ENCODE measurements around the gene EIF2A.
"Not testable (repeated sequence)": the region's sequence is repeated elsewhere in the genome, so short reads cannot be mapped to it uniquely, and the experiment has no call there.

The EIF2A gene

DNA sequence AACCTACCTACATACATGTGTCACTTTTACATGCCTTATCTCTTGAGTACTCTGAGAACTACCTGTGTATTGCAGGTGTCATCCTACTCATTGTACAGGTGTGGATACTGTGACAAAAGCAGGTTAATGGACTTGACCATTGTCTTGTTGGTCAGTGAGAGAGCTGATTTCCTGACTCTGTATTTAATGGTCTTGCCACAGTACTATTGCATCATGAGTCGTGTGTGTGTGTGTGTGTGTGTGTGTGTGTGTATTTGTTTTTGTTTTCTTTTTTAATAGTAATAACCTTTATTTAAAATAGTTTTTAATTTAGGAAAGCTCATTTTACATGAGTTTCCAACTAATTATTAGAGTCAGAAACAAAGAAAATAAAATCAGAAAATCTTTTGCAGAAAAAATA lies 64.2 kb downstream of the EIF2A start:
- no peak overlapping the region for H3K27ac ChIP-seq (ENCODE audit: low read depth, low read length)
- H3K27me3 ChIP-seq (ENCODE audit: control insufficient read depth, insufficient read depth, low read length): no peaks in the 10 kb centered on the region
- no peak overlapping the region for H3K4me3 ChIP-seq (ENCODE audit: low read length)
- H3K36me3 ChIP-seq (ENCODE audit: control insufficient read depth, insufficient read depth, low read length): no peaks in the 10 kb centered on the region
- no peak overlapping the region for H3K9ac ChIP-seq (ENCODE audit: low read length)
- H3K4me1 ChIP-seq (ENCODE audit: control insufficient read depth, insufficient read depth, low read length): peaks cover under 1% of the 10 kb centered on the region

DNA sequence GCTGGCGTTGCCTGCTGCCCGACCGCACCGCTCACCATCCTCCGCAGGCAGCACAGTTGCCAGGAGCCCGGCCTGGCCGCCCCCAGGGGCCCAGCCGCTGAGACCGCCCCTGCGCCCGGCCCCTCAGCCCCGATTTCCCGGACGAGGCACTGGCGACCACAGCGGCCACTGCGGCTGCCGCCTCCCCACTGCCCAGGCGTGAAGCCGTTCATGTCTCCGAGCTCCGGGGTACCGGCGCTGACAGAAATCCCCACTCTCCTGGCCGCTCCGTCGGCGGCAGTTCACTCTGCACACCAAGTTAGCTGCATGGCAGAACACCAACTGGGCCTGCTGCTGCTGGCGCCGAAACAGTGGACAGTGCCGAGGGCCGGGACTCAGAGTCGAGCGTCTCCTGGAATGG lies 65.1 kb downstream of the EIF2A start:
- Histone ChIP-seq H3K9ac (ENCODE audit: low read length) (no peak overlapping the region), H3K4me1 (ENCODE audit: control insufficient read depth, insufficient read depth, low read length) (no peaks in the 10 kb centered on the region), H3K4me3 (ENCODE audit: low read length) (no peak overlapping the region), H3K27me3 (ENCODE audit: control insufficient read depth, insufficient read depth, low read length) (no peaks in the 10 kb centered on the region), H3K36me3 (ENCODE audit: control insufficient read depth, insufficient read depth, low read length) (no peaks in the 10 kb centered on the region), H3K27ac (ENCODE audit: low read depth, low read length) (no peak overlapping the region)

DNA sequence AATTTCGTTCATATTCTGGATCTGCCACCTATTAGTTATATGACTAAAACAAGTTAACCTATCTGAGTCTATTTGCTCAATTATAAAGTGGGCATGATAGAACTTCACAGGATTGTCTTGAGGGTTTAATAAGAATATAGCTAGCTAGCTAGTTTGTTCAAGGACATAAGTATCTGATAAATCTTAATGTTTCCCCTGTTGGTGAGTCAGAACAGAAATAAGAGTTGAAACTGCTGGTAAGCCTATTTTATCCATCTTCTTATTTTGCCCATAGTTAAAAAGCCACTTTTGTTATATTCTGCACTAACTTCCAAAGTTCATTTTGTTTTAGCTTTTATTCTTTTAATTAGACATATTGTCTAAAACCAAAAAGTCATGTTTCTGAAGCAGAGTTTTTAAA lies 65.9 kb downstream of the EIF2A start:
- H3K27ac ChIP-seq (ENCODE audit: low read depth, low read length): no peak overlapping the region
- H3K4me1 ChIP-seq (ENCODE audit: control insufficient read depth, insufficient read depth, low read length): no peaks in the 10 kb centered on the region
- no peaks in the 10 kb centered on the region for H3K27me3 ChIP-seq (ENCODE audit: control insufficient read depth, insufficient read depth, low read length)
- no peak overlapping the region for H3K9ac ChIP-seq (ENCODE audit: low read length)
- no peaks in the 10 kb centered on the region for H3K36me3 ChIP-seq (ENCODE audit: control insufficient read depth, insufficient read depth, low read length)
- H3K4me3 ChIP-seq (ENCODE audit: low read length): no peak overlapping the region

GRCh38 chr3:150613034-150613433 lies 66.4 kb downstream of the EIF2A start:
- Histone ChIP-seq H3K36me3 (ENCODE audit: control insufficient read depth, insufficient read depth, low read length) (no peaks in the 10 kb centered on the region), H3K4me1 (ENCODE audit: control insufficient read depth, insufficient read depth, low read length) (no peaks in the 10 kb centered on the region), H3K27ac (ENCODE audit: low read depth, low read length) (no peak overlapping the region), H3K4me3 (ENCODE audit: low read length) (no peak overlapping the region), H3K9ac (ENCODE audit: low read length) (no peak overlapping the region), H3K27me3 (ENCODE audit: control insufficient read depth, insufficient read depth, low read length) (no peaks in the 10 kb centered on the region)

DNA sequence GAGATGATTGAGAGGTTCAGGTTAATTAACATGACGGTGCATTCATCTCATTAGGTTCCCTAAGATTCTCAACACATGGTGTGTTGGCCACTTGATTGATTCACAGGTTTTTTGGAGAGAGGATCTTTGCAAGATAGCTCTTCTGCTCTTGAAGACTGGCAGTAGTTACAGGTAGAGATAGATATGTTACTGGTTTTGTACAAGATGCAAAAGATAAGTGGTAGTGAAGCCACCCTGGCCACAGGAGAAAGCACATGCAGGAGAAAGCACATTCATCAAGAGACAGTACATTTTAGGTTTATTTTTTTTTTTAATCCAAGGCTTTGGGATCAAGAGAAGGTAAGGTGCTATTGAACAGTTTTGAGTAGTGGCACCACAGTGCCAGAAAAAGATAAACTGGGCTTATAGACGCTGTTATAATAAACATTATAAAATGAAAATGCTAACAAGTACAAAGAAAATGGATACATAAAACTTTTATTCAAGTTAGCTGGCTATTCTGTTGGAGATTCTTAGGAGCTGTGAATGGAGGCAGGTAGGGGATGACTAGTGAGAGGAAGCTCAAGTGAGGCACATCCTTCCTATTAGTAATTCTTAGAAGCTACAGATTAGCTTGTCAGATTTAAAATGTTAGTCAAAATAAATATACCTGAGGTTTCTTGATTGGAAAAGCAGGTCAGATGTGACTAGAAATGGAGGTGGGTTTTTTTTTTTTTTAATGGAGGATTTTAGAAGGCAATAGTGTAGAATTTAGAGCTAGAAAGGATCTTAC lies 67.3 kb downstream of the EIF2A start:
- Histone ChIP-seq H3K36me3 (ENCODE audit: control insufficient read depth, insufficient read depth, low read length) (no peaks in the 10 kb centered on the region), H3K27me3 (ENCODE audit: control insufficient read depth, insufficient read depth, low read length) (no peaks in the 10 kb centered on the region), H3K27ac (ENCODE audit: low read depth, low read length) (no peak overlapping the region), H3K9ac (ENCODE audit: low read length) (no peak overlapping the region), H3K4me3 (ENCODE audit: low read length) (no peak overlapping the region), H3K4me1 (ENCODE audit: control insufficient read depth, insufficient read depth, low read length) (no peaks in the 10 kb centered on the region)

DNA sequence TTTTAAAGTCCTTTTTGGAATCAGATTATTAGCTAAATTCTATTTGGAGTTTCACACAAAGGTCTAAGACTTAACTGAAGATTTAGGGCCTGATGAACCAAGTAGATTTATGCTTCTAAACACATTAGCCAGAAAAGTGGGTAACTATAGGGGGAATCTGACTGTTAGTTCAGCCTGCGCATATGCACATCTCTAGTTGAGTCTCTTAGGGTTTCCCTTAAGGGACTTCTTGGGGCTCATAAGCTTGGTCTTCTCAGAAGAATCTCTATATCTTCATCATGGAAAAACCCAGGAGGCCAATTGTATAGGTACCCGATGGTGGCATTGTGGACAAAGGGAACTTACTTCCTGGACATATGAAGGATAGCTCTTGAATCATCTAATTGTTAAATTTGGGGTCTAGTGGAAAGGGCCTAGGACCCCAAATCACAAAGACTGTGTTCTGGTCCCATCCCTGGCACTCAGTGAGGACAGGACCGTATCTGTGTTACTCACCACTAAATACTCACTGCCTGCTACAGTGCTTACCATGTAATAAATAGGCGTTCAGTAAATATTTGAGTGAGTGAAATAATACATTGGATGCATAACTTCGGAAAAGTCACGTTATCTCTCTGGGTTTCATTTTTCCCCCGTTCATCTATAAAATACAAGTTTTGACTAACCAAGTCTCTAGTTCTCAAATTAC lies 73.6 kb downstream of the EIF2A start:
- Histone ChIP-seq H3K27ac (ENCODE audit: low read depth, low read length) (no peak overlapping the region), H3K9ac (ENCODE audit: low read length) (no peak overlapping the region), H3K36me3 (ENCODE audit: control insufficient read depth, insufficient read depth, low read length) (peaks cover 2% of the 10 kb centered on the region), H3K4me3 (ENCODE audit: low read length) (no peak overlapping the region), H3K4me1 (ENCODE audit: control insufficient read depth, insufficient read depth, low read length) (no peaks in the 10 kb centered on the region), H3K27me3 (ENCODE audit: control insufficient read depth, insufficient read depth, low read length) (no peaks in the 10 kb centered on the region)

GRCh38 chr3:150622955-150623354 lies 76.4 kb downstream of the EIF2A start:
- H3K27me3 ChIP-seq (ENCODE audit: control insufficient read depth, insufficient read depth, low read length); H3K9ac ChIP-seq (ENCODE audit: low read length); H3K4me3 ChIP-seq (ENCODE audit: low read length); H3K27ac ChIP-seq (ENCODE audit: low read depth, low read length); H3K4me1 ChIP-seq (ENCODE audit: control insufficient read depth, insufficient read depth, low read length); H3K36me3 ChIP-seq (ENCODE audit: control insufficient read depth, insufficient read depth, low read length): not testable (repeated sequence)

- no peaks in the 10 kb centered on the region for H3K4me1 ChIP-seq (ENCODE audit: control insufficient read depth, insufficient read depth, low read length)
- peaks cover 9% of the 10 kb centered on the region for H3K36me3 ChIP-seq (ENCODE audit: control insufficient read depth, insufficient read depth, low read length)
Measured at GRCh38 chr3:150623945-150624344, 77.4 kb downstream of the EIF2A start.

GRCh38 chr3:150626148-150626930 lies 79.8 kb downstream of the EIF2A start:
- H3K4me3 ChIP-seq (ENCODE audit: low read length): no peak overlapping the region
- no peak overlapping the region for H3K27ac ChIP-seq (ENCODE audit: low read depth, low read length)
- no peaks in the 10 kb centered on the region for H3K4me1 ChIP-seq (ENCODE audit: control insufficient read depth, insufficient read depth, low read length)
- H3K27me3 ChIP-seq (ENCODE audit: control insufficient read depth, insufficient read depth, low read length): no peaks in the 10 kb centered on the region
- H3K36me3 ChIP-seq (ENCODE audit: control insufficient read depth, insufficient read depth, low read length): peaks cover 13% of the 10 kb centered on the region
- no peak overlapping the region for H3K9ac ChIP-seq (ENCODE audit: low read length)

More at GRCh38 chr3:150623945-150624344, 77.4 kb downstream of the EIF2A start:
- H3K27me3 ChIP-seq (ENCODE audit: control insufficient read depth, insufficient read depth, low read length): no peaks in the 10 kb centered on the region
- no peak overlapping the region for H3K27ac ChIP-seq (ENCODE audit: low read depth, low read length)
- H3K4me3 ChIP-seq (ENCODE audit: low read length): no peak overlapping the region
- no peak overlapping the region for H3K9ac ChIP-seq (ENCODE audit: low read length)

GRCh38 chr3:150627557-150627956 lies 81.0 kb downstream of the EIF2A start:
- peaks cover 13% of the 10 kb centered on the region for H3K36me3 ChIP-seq (ENCODE audit: control insufficient read depth, insufficient read depth, low read length)

GRCh38 chr3:150631515-150632221 lies 85.1 kb downstream of the EIF2A start:
- Histone ChIP-seq H3K9ac (ENCODE audit: low read length) (no peak overlapping the region), H3K4me1 (ENCODE audit: control insufficient read depth, insufficient read depth, low read length) (no peaks in the 10 kb centered on the region), H3K4me3 (ENCODE audit: low read length) (no peak overlapping the region), H3K36me3 (ENCODE audit: control insufficient read depth, insufficient read depth, low read length) (peaks cover 6% of the 10 kb centered on the region), H3K27ac (ENCODE audit: low read depth, low read length) (no peak overlapping the region), H3K27me3 (ENCODE audit: control insufficient read depth, insufficient read depth, low read length) (no peaks in the 10 kb centered on the region)

More at GRCh38 chr3:150627557-150627956, 81.0 kb downstream of the EIF2A start:
- Histone ChIP-seq H3K4me3 (ENCODE audit: low read length) (no peak overlapping the region), H3K4me1 (ENCODE audit: control insufficient read depth, insufficient read depth, low read length) (no peaks in the 10 kb centered on the region), H3K9ac (ENCODE audit: low read length) (no peak overlapping the region), H3K27me3 (ENCODE audit: control insufficient read depth, insufficient read depth, low read length) (no peaks in the 10 kb centered on the region), H3K27ac (ENCODE audit: low read depth, low read length) (no peak overlapping the region)

DNA sequence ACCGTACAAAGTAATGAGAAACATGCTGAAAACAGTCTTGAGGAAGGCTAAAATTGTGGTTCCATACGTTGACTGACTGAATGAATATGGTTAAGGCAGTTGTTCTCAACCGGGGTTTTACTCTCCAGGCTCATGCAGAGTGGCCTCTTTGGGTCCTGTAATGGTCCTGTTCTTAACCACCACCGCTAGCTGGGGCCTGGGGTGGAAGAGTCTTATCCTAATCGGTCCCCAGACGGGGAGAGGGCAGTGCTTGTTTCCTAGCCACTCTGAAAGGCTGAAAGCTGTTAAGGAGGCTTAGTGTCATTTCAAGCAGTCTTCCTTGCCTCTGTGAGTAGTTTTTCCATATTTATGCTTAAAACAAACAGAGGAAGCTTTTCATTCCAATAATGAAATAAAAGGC lies 88.5 kb downstream of the EIF2A start:
- Histone ChIP-seq H3K4me1 (ENCODE audit: control insufficient read depth, insufficient read depth, low read length) (no peaks in the 10 kb centered on the region), H3K36me3 (ENCODE audit: control insufficient read depth, insufficient read depth, low read length) (peaks cover 4% of the 10 kb centered on the region), H3K27me3 (ENCODE audit: control insufficient read depth, insufficient read depth, low read length) (no peaks in the 10 kb centered on the region), H3K4me3 (ENCODE audit: low read length) (no peak overlapping the region), H3K27ac (ENCODE audit: low read depth, low read length) (no peak overlapping the region), H3K9ac (ENCODE audit: low read length) (no peak overlapping the region)
